Transverse colon (tissue), 3 donors: Measurements from ENCODE around the gene PEAR1.

Experiments used
- EP300 ChIP-seq: sonication (generic); formaldehyde crosslinking; IDR thresholded peaks from one replicate; pipeline ENCODE4 v1.6.1; 2017; ENCODE audit warnings: antibody characterized with exemption, low read depth
- POLR2AphosphoS5 ChIP-seq, 3 donors: sonication (generic); formaldehyde crosslinking; IDR thresholded peaks; one replicate each; pipeline ENCODE4 v1.6.1; 2016; ENCODE audit warnings: antibody characterized with exemption in 3 of 3

GRCh38 chr1:156961709-156962108, 68.2 kb downstream of the PEAR1 start:
- TF ChIP-seq EP300 (no peak), POLR2AphosphoS5 (IDR thresholded peaks at IDR 0.05) (no peak)
